Stomach (tissue), 9 donors: Measurements from ENCODE around the gene C2orf68. TPM values are rescaled to one million over a fixed set of nuclear protein-coding genes. Genes with fewer than 3 reads are reported as not detected.
"Not testable (repeated sequence)": the region's sequence is repeated elsewhere in the genome, so short reads cannot be mapped to it uniquely, and the experiment has no call there.

Experiments used
- DNase-seq, 2 donors: peaks; one replicate each; pipeline versions ENCODE4 v3.0.0 to v3.0.0-alpha.2; 2013 to 2019
- H3K27ac ChIP-seq, 5 donors: fragments of 200-600 bp in 4 of 5; sonication (generic) in 4 of 5; one replicate each; pipeline ENCODE4 v1.5.1; 2013 to 2019; ENCODE audit warnings: mild to moderate bottlenecking in 1 of 5, moderate library complexity in 1 of 5
- H3K27me3 ChIP-seq, 3 donors: fragments of 200-600 bp; sonication (generic); one replicate each; pipeline ENCODE4 v1.5.1; 2017 to 2019; ENCODE audit warnings: mixed run types in 1 of 3
- H3K36me3 ChIP-seq, 4 donors: fragments of 200-600 bp; sonication (generic); 1 replicate in 3 of 4; 2 replicates in 1 of 4; pipeline ENCODE4 v1.5.1; 2016 to 2019
- H3K4me1 ChIP-seq, 4 donors: fragments of 200-600 bp; sonication (generic); one replicate each; pipeline ENCODE4 v1.5.1; 2016 to 2019
- H3K4me3 ChIP-seq, 4 donors: fragments of 200-600 bp; sonication (generic) in 3 of 4; one replicate each; pipeline ENCODE4 v1.5.1; 2016 to 2019; ENCODE audit warnings: mild to moderate bottlenecking in 1 of 4
- H3K9me3 ChIP-seq, 4 donors: fragments of 200-600 bp; sonication (generic); one replicate each; pipeline ENCODE4 v1.5.1; 2016 to 2019
- CTCF ChIP-seq, 7 experiments: fragments of 450-650 bp in 4 of 7; fragments of 200-600 bp in 3 of 7; sonication (generic) in 3 of 7; IDR thresholded peaks; one replicate each; pipeline ENCODE4 v1.5.1; 2016 to 2019; ENCODE audit warnings: antibody characterized with exemption in 7 of 7, control low read depth in 2 of 7, mild to moderate bottlenecking in 1 of 7
- EP300 ChIP-seq: sonication (generic); formaldehyde crosslinking; IDR thresholded peaks from one replicate; pipeline ENCODE4 v1.6.1; 2017; ENCODE audit warnings: antibody characterized with exemption
- POLR2A ChIP-seq, 4 donors: fragments of 450-650 bp; IDR thresholded peaks; one replicate each; pipeline ENCODE4 v1.6.1; 2016; ENCODE audit warnings: antibody characterized with exemption in 4 of 4, control low read depth in 2 of 4, mild to moderate bottlenecking in 1 of 4, moderate library complexity in 1 of 4
- POLR2AphosphoS5 ChIP-seq, 3 donors: sonication (generic); formaldehyde crosslinking; IDR thresholded peaks; one replicate each; pipeline ENCODE4 v1.6.1; 2016; ENCODE audit warnings: antibody characterized with exemption in 3 of 3
- WGBS, 5 donors: extraction: QIAGEN DNeasy Blood & Tissue Kit in 3 of 5; methylation state at CpG; one replicate each; pipeline versions ENCODE4 v1.1.5 to v1.1.7; 2013 to 2018; 5-methylcytosine and 5-hydroxymethylcytosine counted together
- intact Hi-C: fragments of 100-400 bp; cut with DNase I; formaldehyde crosslinking; loops from one replicate; pipeline ENCODE4 v1.15.1; 2023; ENCODE audit warnings: low total_unique reads
- polyA plus RNA-seq, 3 donors: library from polyadenylated mRNA; stranded (reverse); fragments of 200-250 nt; gene quantifications; one replicate each; pipeline ENCODE4 v1.2.3, GENCODE V29; 2013
- total RNA-seq, 5 donors: library from RNA; depleted of rRNA; stranded (reverse); fragments of >200 nt; gene quantifications; one replicate each; pipeline versions ENCODE4 v1.1.0 to v1.2.3, GENCODE V29; 2014 to 2016
- donor health status: healthy with polysubstance abuse.
- donor health status: Bipolar disorder and iron deficiency.
- donor health status: healthy.

The C2orf68 gene
- total and polyA plus RNA-seq, 8 donors, result 12.7 to 40.8 (median 20.2) TPM

- peak; percentile 60 to 91 (median 81) for TF ChIP-seq POLR2AphosphoS5 (IDR thresholded peaks at IDR 0.05)
- peak in 2 of 4 donors; percentile 52 to 61 for TF ChIP-seq POLR2A (IDR thresholded peaks at IDR 0.05)
- TF ChIP-seq CTCF (IDR thresholded peaks at IDR 0.05), result no peak
- intact Hi-C loops, result no loop called here
These were observed 16.4 kb downstream of the C2orf68 start, which contains the start of gene RNF181 for GRCh38 chr2:85595301-85596025. RNF181 (plus strand) TSS chr2:85595745; CDS start chr2:85595764, 19 bp downstream.

GRCh38 chr2:85594715-85595300 is 17.1 kb downstream of the C2orf68 start:
- Histone ChIP-seq H3K27me3 (no peaks in the 10 kb centered on the region), H3K9me3 (no peaks in the 10 kb centered on the region), H3K4me1 (peaks cover 34 to 86% (median 72%) of the 10 kb centered on the region in 4 donors), H3K36me3 (peaks cover 14 to 33% (median 32%) of the 10 kb centered on the region in 4 donors), H3K27ac (peak overlapping the region; percentile 84 to 94 (median 93)), H3K4me3 (peak overlapping the region; percentile 80 to 91 (median 85))
- intact Hi-C loops, result no loop called here
- 17 to 23% (median 20%) methylated on average over 8 to 13 of the region's 13 CpGs for WGBS, 5 donors
- no peak for DNase-seq
- no peak for TF ChIP-seq POLR2AphosphoS5 (IDR thresholded peaks at IDR 0.05)
- no peak for TF ChIP-seq POLR2A (IDR thresholded peaks at IDR 0.05)
- TF ChIP-seq EP300, result no peak
- no peak for TF ChIP-seq CTCF (IDR thresholded peaks at IDR 0.05)

More at GRCh38 chr2:85595301-85596025, 16.4 kb downstream of the C2orf68 start, which contains the start of gene RNF181:
- Histone ChIP-seq H3K27ac (peak within 1 kb of the TSS; percentile 84 to 94 (median 93)), H3K36me3 (peaks cover 14 to 39% (median 38%) of the 10 kb centered on the region in 4 donors), H3K27me3 (no peaks in the 10 kb centered on the region), H3K4me3 (peak within 1 kb of the TSS; percentile 80 to 91 (median 85)), H3K9me3 (no peaks in the 10 kb centered on the region), H3K4me1 (peaks cover 28 to 84% (median 70%) of the 10 kb centered on the region in 4 donors)
- peak; percentile 95 to 99 for DNase-seq
- WGBS, 5 donors, result 0 to 1% (median 0%) methylated on average over 15 to 47 of the region's 47 CpGs

- 47 to 63% (median 58%) methylated on average over 3 of the region's 3 CpGs; no CpG with 5 or more reads in 1 of the 5 donors for WGBS, 5 donors
- intact Hi-C loops, result no loop called here
- Histone ChIP-seq H3K36me3 (peaks cover 6 to 15% (median 14%) of the 10 kb centered on the region in 4 donors), H3K27ac (peak overlapping the region in 1 of 5 donors; percentile 42), H3K4me1 (peaks cover 44 to 86% (median 76%) of the 10 kb centered on the region in 4 donors), H3K27me3 (no peaks in the 10 kb centered on the region), H3K9me3 (no peaks in the 10 kb centered on the region), H3K4me3 (no peak overlapping the region)
- DNase-seq, result no peak
- TF ChIP-seq CTCF (IDR thresholded peaks at IDR 0.05) (no peak), POLR2AphosphoS5 (IDR thresholded peaks at IDR 0.05) (no peak), POLR2A (IDR thresholded peaks at IDR 0.05) (no peak), EP300 (no peak)
These were observed 18.8 kb downstream of the C2orf68 start for GRCh38 chr2:85593023-85593422.

GRCh38 chr2:85592299-85592698 is 19.6 kb downstream of the C2orf68 start:
- H3K4me1 ChIP-seq, result peaks cover 48 to 86% (median 76%) of the 10 kb centered on the region in 4 donors
- peak in 1 of 2 donors; percentile 39 for DNase-seq

More at GRCh38 chr2:85592299-85592698, 19.6 kb downstream of the C2orf68 start:
- intact Hi-C loops, H3K4me3 ChIP-seq, H3K36me3 ChIP-seq, H3K27me3 ChIP-seq, H3K9me3 ChIP-seq: not testable (repeated sequence)
- WGBS, 5 donors, result 76 to 97% (median 86%) methylated on average over 9 of the region's 9 CpGs
- peak overlapping the region; percentile 16 to 94 (median 91) for H3K27ac ChIP-seq
